GM23248 (cell line): Measurements from ENCODE around the gene ZIC5. TPM values are rescaled to one million over a fixed set of nuclear protein-coding genes. Genes with fewer than 3 reads are reported as not detected.

ENCODE experiments used
- DNase-seq: peaks from one replicate; pipeline ENCODE4 v3.0.0-alpha.2; 2015
- H2AFZ ChIP-seq: fragments of 200-600 bp; sonication (generic); 2 replicates; pipeline ENCODE4 v1.6.1; 2016; ENCODE audit warnings: antibody characterized with exemption
- H3F3A ChIP-seq: fragments of 200-600 bp; sonication (generic); 2 replicates; pipeline ENCODE4 v1.6.1; 2016; ENCODE audit warnings: mild to moderate bottlenecking, antibody characterized with exemption, mixed run types; ENCODE audit not compliant: insufficient read depth
- H3K27ac ChIP-seq: fragments of 200-600 bp; sonication (generic); 2 replicates; pipeline ENCODE4 v1.5.1; 2016; ENCODE audit warnings: mild to moderate bottlenecking
- H3K27me3 ChIP-seq: fragments of 200-600 bp; sonication (generic); replicated peaks from 2 replicates; pipeline ENCODE4 v1.6.1; 2016; ENCODE audit warnings: mild to moderate bottlenecking; ENCODE audit not compliant: insufficient read depth
- H3K36me3 ChIP-seq: fragments of 200-600 bp; sonication (generic); 2 replicates; pipeline ENCODE4 v1.6.1; 2016; ENCODE audit warnings: low read depth, mild to moderate bottlenecking
- H3K4me1 ChIP-seq: fragments of 200-600 bp; sonication (generic); 2 replicates; pipeline ENCODE4 v1.6.1; 2016; ENCODE audit warnings: mild to moderate bottlenecking; ENCODE audit not compliant: insufficient read depth
- H3K4me2 ChIP-seq: fragments of 200-600 bp; sonication (generic); one replicate; pipeline ENCODE4 v1.6.1; 2016; ENCODE audit warnings: mild to moderate bottlenecking; ENCODE audit not compliant: unreplicated experiment
- H3K4me3 ChIP-seq: fragments of 200-600 bp; sonication (generic); 2 replicates; pipeline ENCODE4 v1.5.1; 2016; ENCODE audit warnings: mild to moderate bottlenecking
- H3K79me2 ChIP-seq: fragments of 200-600 bp; sonication (generic); 2 replicates; pipeline ENCODE4 v1.6.1; 2016; ENCODE audit warnings: mild to moderate bottlenecking; ENCODE audit not compliant: insufficient read depth
- H3K9ac ChIP-seq: fragments of 200-600 bp; sonication (generic); 2 replicates; pipeline ENCODE4 v1.6.1; 2016; ENCODE audit warnings: mild to moderate bottlenecking
- H3K9me2 ChIP-seq: fragments of 200-600 bp; sonication (generic); 2 replicates; pipeline ENCODE4 v1.6.1; 2016; ENCODE audit warnings: mixed run types, mild to moderate bottlenecking, moderate library complexity; ENCODE audit not compliant: insufficient read depth
- H3K9me3 ChIP-seq: fragments of 200-600 bp; sonication (generic); one replicate; pipeline ENCODE4 v1.6.1; 2017; ENCODE audit warnings: low read depth
- H4K20me1 ChIP-seq: fragments of 200-600 bp; sonication (generic); 2 replicates; pipeline ENCODE4 v1.6.0; 2016; ENCODE audit not compliant: insufficient read depth
- EZH2 ChIP-seq: fragments of 200-600 bp; sonication (generic); IDR thresholded peaks from 2 replicates; pipeline ENCODE4 v1.6.1; 2018; ENCODE audit warnings: antibody characterized with exemption, mild to moderate bottlenecking; ENCODE audit not compliant: insufficient read depth, poor library complexity, severe bottlenecking
- EZH2phosphoT487 ChIP-seq: fragments of 200-600 bp; sonication (generic); IDR thresholded peaks from 2 replicates; pipeline ENCODE4 v1.6.1; 2018; ENCODE audit warnings: antibody characterized with exemption, moderate library complexity, mild to moderate bottlenecking, low read depth; ENCODE audit not compliant: insufficient read depth
- WGBS, 2 experiments: methylation state at CpG; one replicate each; pipeline ENCODE4 v1.1.6; 2015 to 2017; ENCODE audit warnings: low lambda C conversion rate in 2 of 2, low coverage in 1 of 2; ENCODE audit errors: missing lambda C conversion rate in 2 of 2; 5-methylcytosine and 5-hydroxymethylcytosine counted together
- in situ Hi-C: fragments of 300-500 bp; cut with MboI; formaldehyde crosslinking; loops from 2 replicates; pipeline ENCODE4 v1.15.0; 2020
- polyA plus RNA-seq: library from polyadenylated mRNA; unstranded; fragments of >200 nt; fragmentation: Nextera tagmentation; extraction: Ambion mirVana; gene quantifications from 2 replicates; pipeline ENCODE4 v1.2.1, GENCODE V29; 2016
- total RNA-seq: library from RNA; depleted of rRNA; stranded (reverse); fragments of >200 nt; shearing (Covaris generic); gene quantifications from 2 replicates; pipeline ENCODE4 v1.2.3, GENCODE V29; 2014

ZIC5 gene
- total and polyA plus RNA-seq, 2 experiments from 2014 or later: not detected

DNA sequence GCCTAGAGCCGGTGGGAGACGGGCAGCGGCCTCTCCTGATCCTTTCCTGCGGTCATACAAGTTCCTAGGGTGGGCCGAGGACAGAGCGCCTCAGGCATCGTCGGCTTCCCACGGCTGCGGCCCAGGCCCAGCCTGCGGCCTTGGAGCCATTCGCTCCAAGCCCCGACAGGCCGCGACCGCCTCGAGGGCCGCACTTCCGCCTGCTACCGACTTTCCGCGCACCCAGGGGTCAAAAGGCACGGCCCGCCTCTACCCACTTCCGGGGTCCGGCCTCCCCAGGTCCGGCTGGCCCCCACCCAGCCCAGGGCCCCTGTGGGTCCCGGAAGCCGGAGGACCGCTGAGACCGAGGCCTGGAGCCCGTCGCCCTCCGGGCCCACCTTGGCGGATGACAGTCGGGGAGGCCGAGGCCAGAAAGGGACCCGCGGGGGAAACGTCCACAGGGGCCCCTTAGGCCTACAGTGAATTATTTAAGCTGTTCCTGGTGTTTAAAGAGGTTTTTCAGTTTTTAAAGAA is 26.2 kb upstream of the ZIC5 start:
- in situ Hi-C loops: no loop called here
- H4K20me1 ChIP-seq: no peaks in the 10 kb centered on the region
- H3K27ac ChIP-seq: no peak overlapping the region
- WGBS, 2 experiments: 74 to 90% methylated on average over 18 to 40 of the region's 40 CpGs
- H3K27me3 ChIP-seq: peaks cover 71% of the 10 kb centered on the region
- H3K9me3 ChIP-seq: no peaks in the 10 kb centered on the region
- no peaks in the 10 kb centered on the region for H3K36me3 ChIP-seq
- TF ChIP-seq EZH2 (no peak), EZH2phosphoT487 (no peak)
- no peak overlapping the region for H2AFZ ChIP-seq
- no peaks in the 10 kb centered on the region for H3K79me2 ChIP-seq
- DNase-seq: no peak
- no peak overlapping the region for H3K4me2 ChIP-seq
- H3F3A ChIP-seq: 0 out of 2 replicates have a peak, but pooled peaks cover 8% of the 10 kb centered on the region
- H3K9me2 ChIP-seq: no peaks in the 10 kb centered on the region
- H3K4me1 ChIP-seq: no peaks in the 10 kb centered on the region
- H3K4me3 ChIP-seq: no peak overlapping the region
- H3K9ac ChIP-seq: no peak overlapping the region

DNA sequence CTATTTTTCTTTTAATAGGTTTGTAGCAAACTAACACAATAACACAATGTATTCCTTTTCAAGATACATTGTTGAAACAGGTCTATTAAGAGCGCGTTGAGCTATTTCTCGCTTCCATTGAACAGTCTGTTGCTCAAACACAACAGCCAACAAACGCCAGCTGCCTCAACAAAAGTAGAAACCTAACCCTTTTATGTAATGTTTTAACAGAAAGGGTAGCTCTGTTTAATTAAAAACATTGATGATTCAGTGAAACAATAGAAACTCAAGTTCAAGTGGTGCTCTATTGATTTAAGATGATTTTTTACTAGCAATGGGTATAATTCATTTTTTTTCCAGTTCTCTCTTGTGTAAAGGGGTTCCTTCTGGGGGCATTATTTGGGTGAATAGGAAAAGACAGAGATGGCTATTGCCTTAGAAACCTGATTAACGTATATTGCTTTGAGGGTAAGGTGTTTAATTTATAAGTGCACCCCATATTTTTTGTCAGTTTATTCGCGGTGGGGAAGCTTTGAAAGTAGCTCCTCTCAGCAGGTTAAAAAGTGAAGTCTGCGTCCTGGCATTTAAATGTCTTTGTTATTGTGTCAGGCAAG is 24.9 kb upstream of the ZIC5 start:
- Histone ChIP-seq H3K36me3 (no peaks in the 10 kb centered on the region), H3K9ac (no peak overlapping the region), H3K4me2 (no peak overlapping the region), H3K27ac (no peak overlapping the region), H3K79me2 (no peaks in the 10 kb centered on the region), H3K4me3 (no peak overlapping the region), H3K27me3 (peaks cover 83% of the 10 kb centered on the region), H2AFZ (no peak overlapping the region), H3K4me1 (no peaks in the 10 kb centered on the region), H3K9me3 (no peaks in the 10 kb centered on the region), H4K20me1 (no peaks in the 10 kb centered on the region), H3F3A (0 out of 2 replicates have a peak, but pooled peaks cover 9% of the 10 kb centered on the region), H3K9me2 (no peaks in the 10 kb centered on the region)
- in situ Hi-C loops: no loop called here
- TF ChIP-seq EZH2 (no peak), EZH2phosphoT487 (no peak)
- 17 to 18% methylated on average over 8 of the region's 8 CpGs for WGBS, 2 experiments
- DNase-seq: no peak

DNA sequence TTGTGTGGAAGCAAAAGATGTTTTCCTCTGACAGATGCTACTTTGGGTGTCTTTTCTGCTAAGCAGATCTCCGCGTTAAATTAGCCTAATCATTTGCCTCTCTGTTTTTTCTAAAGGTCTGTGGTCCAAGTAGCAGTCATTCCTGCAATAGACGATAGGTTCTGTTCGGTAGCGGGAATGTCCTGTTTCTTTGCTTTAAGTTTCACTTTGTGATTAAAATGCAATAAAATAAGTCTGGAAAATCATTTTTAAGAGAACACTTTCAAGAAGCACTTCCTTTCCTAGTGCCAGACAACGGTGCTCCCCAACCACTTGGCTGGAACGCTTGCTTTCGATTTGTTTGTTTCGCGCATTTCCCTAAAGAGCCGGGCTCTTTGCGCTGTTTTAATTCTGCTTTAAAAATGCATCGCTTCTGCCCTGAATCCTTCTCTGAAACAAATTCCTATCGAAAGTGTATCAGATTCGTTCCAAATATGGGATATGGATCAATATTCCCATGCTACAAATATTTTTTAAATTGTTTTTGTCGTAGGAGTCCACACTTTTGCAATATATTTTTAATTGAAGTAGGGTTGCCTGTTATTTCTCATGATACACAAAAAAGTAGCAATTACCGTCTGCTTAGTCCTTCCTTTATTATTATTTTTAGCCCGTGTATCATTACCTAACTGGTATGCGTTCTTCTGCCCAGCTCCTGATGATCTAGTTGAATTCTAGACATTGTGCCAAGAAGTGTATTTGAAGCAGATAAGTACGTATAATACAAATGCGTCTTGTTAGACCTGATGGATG is 24.2 kb upstream of the ZIC5 start:
- H3K9me2 ChIP-seq: no peaks in the 10 kb centered on the region
- no peaks in the 10 kb centered on the region for H3K4me1 ChIP-seq
- H3K27me3 ChIP-seq: peaks cover 87% of the 10 kb centered on the region
- H3K4me3 ChIP-seq: no peak overlapping the region
- no peak overlapping the region for H2AFZ ChIP-seq
- H3K36me3 ChIP-seq: no peaks in the 10 kb centered on the region
- H3K79me2 ChIP-seq: no peaks in the 10 kb centered on the region
- DNase-seq: no peak
- in situ Hi-C loops: no loop called here
- H3F3A ChIP-seq: 0 out of 2 replicates have a peak, but pooled peaks cover 9% of the 10 kb centered on the region
- no peak overlapping the region for H3K27ac ChIP-seq
- no peaks in the 10 kb centered on the region for H4K20me1 ChIP-seq
- WGBS, 2 experiments: 23 to 24% methylated on average over 21 of the region's 21 CpGs
- peak; percentile 79; the same call in 1 of the 2 replicates for TF ChIP-seq EZH2phosphoT487
- peak; percentile 74 for TF ChIP-seq EZH2
- H3K4me2 ChIP-seq: no peak overlapping the region
- H3K9me3 ChIP-seq: no peaks in the 10 kb centered on the region
- no peak overlapping the region for H3K9ac ChIP-seq

DNA sequence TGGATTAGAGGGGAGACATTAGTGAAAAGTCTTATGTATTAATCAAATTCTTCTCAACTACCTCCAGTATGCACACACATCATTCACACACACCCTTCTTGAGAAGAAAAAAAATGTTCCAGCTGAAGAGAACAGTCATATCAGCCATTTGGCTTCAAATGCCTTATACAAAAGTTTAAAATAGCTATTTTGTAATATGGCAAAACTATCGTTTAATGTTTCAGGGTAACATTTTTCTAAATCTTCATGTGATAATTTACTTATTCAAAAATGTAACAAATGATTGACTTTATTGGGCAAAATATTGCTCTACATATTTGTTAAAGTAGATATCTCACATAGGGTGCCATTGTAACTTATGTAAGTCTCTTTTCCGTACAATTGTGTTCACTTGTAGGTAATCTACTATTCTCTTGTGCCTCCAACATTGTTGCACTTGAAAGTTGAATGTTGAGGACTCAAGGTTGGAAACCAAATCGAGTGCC is 23.6 kb upstream of the ZIC5 start:
- Histone ChIP-seq H3K79me2 (no peaks in the 10 kb centered on the region), H3K4me3 (no peak overlapping the region), H3K4me2 (no peak overlapping the region), H3K36me3 (no peaks in the 10 kb centered on the region), H3F3A (0 out of 2 replicates have a peak, but pooled peaks cover 9% of the 10 kb centered on the region), H2AFZ (no peak overlapping the region), H4K20me1 (no peaks in the 10 kb centered on the region), H3K9me2 (no peaks in the 10 kb centered on the region), H3K27me3 (peaks cover 90% of the 10 kb centered on the region), H3K9me3 (no peaks in the 10 kb centered on the region), H3K27ac (no peak overlapping the region), H3K9ac (no peak overlapping the region), H3K4me1 (no peaks in the 10 kb centered on the region)
- TF ChIP-seq EZH2: no peak
- no peak for TF ChIP-seq EZH2phosphoT487
- DNase-seq: no peak
- 6 to 9% methylated on average over 3 of the region's 3 CpGs for WGBS, 2 experiments
- in situ Hi-C loops: no loop called here
